H1 (cell line): Measurements from ENCODE around the gene LEFTY1. TPM values are rescaled to one million over a fixed set of nuclear protein-coding genes. Genes with fewer than 3 reads are reported as not detected.

ENCODE experiments used
- CHD2 ChIP-seq: IDR thresholded peaks from 2 replicates; pipeline ENCODE4 v1.6.1; 2012; ENCODE audit warnings: low read length, improper control_type of control experiment
- MAX ChIP-seq: IDR thresholded peaks from 2 replicates; pipeline ENCODE4 v1.6.1; 2012; ENCODE audit warnings: inconsistent platforms
- POLR2A ChIP-seq, 2 experiments: IDR thresholded peaks; 1 replicate in 1 of 2; 2 replicates in 1 of 2; pipeline ENCODE4 v1.6.1; 2011; ENCODE audit warnings: low read depth in 2 of 2, low read length in 2 of 2, mild to moderate bottlenecking in 2 of 2; ENCODE audit errors: control extremely low read depth in 1 of 2
- TAF1 ChIP-seq: IDR thresholded peaks from 2 replicates; pipeline ENCODE4 v1.6.1; 2011; ENCODE audit warnings: mild to moderate bottlenecking, low read depth, low read length
- TEAD4 ChIP-seq: IDR thresholded peaks from 2 replicates; pipeline ENCODE4 v1.6.1; 2012; ENCODE audit warnings: low read depth, low read length, inconsistent platforms, mixed read lengths
- polyA plus RNA-seq, 7 experiments: library from polyadenylated mRNA; depleted of rRNA in 3 of 7; stranded (reverse) in 5 of 7; unstranded in 2 of 7; fragments of >200 nt in 5 of 7; fragments of 200-250 nt in 2 of 7; gene quantifications; 1 replicate in 5 of 7; 2 replicates in 1 of 7; 4 replicates in 1 of 7; pipeline versions ENCODE4 v1.2.1 to v1.2.3, GENCODE V29; 2011 to 2013; ENCODE audit warnings: missing spikeins in 2 of 7, mixed read lengths in 2 of 7
- total RNA-seq: library from RNA; stranded (reverse); fragmentation: NEBNext Ultra II Directional; extraction: Animal tissue kit (Norgen Biotek cat#: 25700); gene quantifications from 2 replicates; pipeline ENCODE4 v1.2.1, GENCODE V29; 2021

Gene LEFTY1
- total and polyA plus RNA-seq, 2 of the 8 experiments (the other 6 are each of a cell fraction or from before 2014, with no cell fraction given), result 4.5 to 11.7 TPM

- TF ChIP-seq MAX (no peak), POLR2A (IDR thresholded peaks at IDR 0.05; ENCODE audit: control extremely low read depth in 1 of 2, low read depth in 2 of 2, low read length in 2 of 2) (no peak), CHD2 (no peak), TEAD4 (no peak), TAF1 (no peak)
- TF ChIP-seq, all 59 proteins: peak for 0
Measured at GRCh38 chr1:225906467-225906866, 17.5 kb upstream of the LEFTY1 start (continued).
